Upper lobe of left lung (tissue), 4 donors: ENCODE measurements around the gene LPAR4.

Source experiments
- EP300 ChIP-seq, 4 donors: sonication (generic); formaldehyde crosslinking; IDR thresholded peaks; one replicate each; pipeline ENCODE4 v1.5.1; 2017; ENCODE audit warnings: antibody characterized with exemption in 4 of 4, control low read depth in 2 of 4
- TF ChIP-seq, protein P1 (sequence below), 6 experiments: fragments of 450-650 bp in 4 of 6; fragments of 200-600 bp in 2 of 6; sonication (generic) in 2 of 6; IDR thresholded peaks; one replicate each; pipeline ENCODE4 v1.5.1; 2016 to 2019; ENCODE audit warnings: antibody characterized with exemption in 6 of 6

DNA sequence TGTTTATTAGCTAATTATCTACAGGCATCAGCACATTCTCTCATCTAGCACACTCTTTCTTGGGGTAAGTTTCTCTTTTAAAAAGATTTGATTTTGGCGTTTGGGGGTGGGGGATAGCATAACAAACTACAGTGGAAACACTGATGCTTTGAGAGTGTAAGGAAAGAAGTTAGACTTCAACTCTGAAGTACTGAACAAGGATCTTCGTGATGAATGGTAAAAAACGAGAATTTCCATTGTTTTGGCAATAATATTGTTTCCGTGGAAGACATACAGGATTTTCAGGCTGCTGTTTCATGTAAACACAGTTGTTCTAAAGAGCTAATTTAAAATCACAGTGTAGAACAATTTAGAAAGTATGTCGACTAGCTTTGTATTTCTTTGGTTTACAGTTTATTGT lies 451 bp downstream of the LPAR4 start:
- TF ChIP-seq, protein P1, sequence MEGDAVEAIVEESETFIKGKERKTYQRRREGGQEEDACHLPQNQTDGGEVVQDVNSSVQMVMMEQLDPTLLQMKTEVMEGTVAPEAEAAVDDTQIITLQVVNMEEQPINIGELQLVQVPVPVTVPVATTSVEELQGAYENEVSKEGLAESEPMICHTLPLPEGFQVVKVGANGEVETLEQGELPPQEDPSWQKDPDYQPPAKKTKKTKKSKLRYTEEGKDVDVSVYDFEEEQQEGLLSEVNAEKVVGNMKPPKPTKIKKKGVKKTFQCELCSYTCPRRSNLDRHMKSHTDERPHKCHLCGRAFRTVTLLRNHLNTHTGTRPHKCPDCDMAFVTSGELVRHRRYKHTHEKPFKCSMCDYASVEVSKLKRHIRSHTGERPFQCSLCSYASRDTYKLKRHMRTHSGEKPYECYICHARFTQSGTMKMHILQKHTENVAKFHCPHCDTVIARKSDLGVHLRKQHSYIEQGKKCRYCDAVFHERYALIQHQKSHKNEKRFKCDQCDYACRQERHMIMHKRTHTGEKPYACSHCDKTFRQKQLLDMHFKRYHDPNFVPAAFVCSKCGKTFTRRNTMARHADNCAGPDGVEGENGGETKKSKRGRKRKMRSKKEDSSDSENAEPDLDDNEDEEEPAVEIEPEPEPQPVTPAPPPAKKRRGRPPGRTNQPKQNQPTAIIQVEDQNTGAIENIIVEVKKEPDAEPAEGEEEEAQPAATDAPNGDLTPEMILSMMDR (IDR thresholded peaks at IDR 0.05): no peak
- TF ChIP-seq EP300 (IDR thresholded peaks at IDR 0.05): no peak
